Kidney (tissue), 14 donors: Measurements from ENCODE around the gene ABLIM1. TPM values are rescaled to one million over a fixed set of nuclear protein-coding genes. Genes with fewer than 3 reads are reported as not detected.

ENCODE experiments used
- DNase-seq, 5 donors: peaks; one replicate each; pipeline ENCODE4 v3.0.0-alpha.2; 2013 to 2020
- FAIRE-seq: peaks from 2 replicates; lab custom pipeline; 2012; peaks lifted over from hg19 to GRCh38; lab: Jason Lieb, UNC
- H3K27ac ChIP-seq, 2 donors: one replicate each; pipeline ENCODE4 v1.7.0; 2013; ENCODE audit warnings: low read depth in 2 of 2, low read length in 2 of 2, inconsistent platforms in 1 of 2
- H3K27me3 ChIP-seq: one replicate; pipeline ENCODE4 v1.7.1; 2013; ENCODE audit warnings: low read length, inconsistent platforms; ENCODE audit not compliant: control insufficient read depth, insufficient read depth
- H3K36me3 ChIP-seq, 3 donors: one replicate each; pipeline versions ENCODE4 v1.7.0 to v1.7.1; 2013; ENCODE audit warnings: low read length in 3 of 3, control low read depth in 1 of 3, inconsistent platforms in 1 of 3; ENCODE audit not compliant: insufficient read depth in 3 of 3, control insufficient read depth in 2 of 3
- H3K4me1 ChIP-seq, 3 donors: one replicate each; pipeline versions ENCODE4 v1.7.0 to v1.7.1; 2013; ENCODE audit warnings: low read length in 3 of 3, inconsistent platforms in 1 of 3, low read depth in 1 of 3; ENCODE audit not compliant: control insufficient read depth in 2 of 3, insufficient read depth in 2 of 3
- H3K4me3 ChIP-seq, 3 donors: one replicate each; pipeline versions ENCODE4 v1.7.0 to v1.8.1; 2013; ENCODE audit warnings: low read length in 3 of 3, control low read depth in 1 of 3, inconsistent platforms in 1 of 3
- H3K9ac ChIP-seq, 3 donors: one replicate each; pipeline versions ENCODE4 v1.7.0 to v1.7.1; 2013; ENCODE audit warnings: low read length in 3 of 3, control low read depth in 1 of 3, inconsistent platforms in 1 of 3
- H3K9me3 ChIP-seq, 3 donors: one replicate each; pipeline versions ENCODE4 v1.7.0 to v1.7.1; 2013; ENCODE audit warnings: low read length in 3 of 3, control low read depth in 1 of 3, inconsistent platforms in 1 of 3; ENCODE audit not compliant: control insufficient read depth in 2 of 3, insufficient read depth in 1 of 3
- intact Hi-C: fragments of 100-400 bp; cut with DNase I; formaldehyde crosslinking; loops from one replicate; pipeline ENCODE4 v1.11.1; 2022
- polyA plus RNA-seq: library from polyadenylated mRNA; stranded (reverse); fragments of 350-450 nt; fragmentation: Illumina TruSeq; extraction: RNeasy Lipid Tissue Mini Kit (QIAGEN cat#74804); gene quantifications from one replicate; pipeline ENCODE4 v1.2.3, GENCODE V29; 2014; ENCODE audit warnings: low read depth, low replicate concordance; ENCODE audit not compliant: insufficient read depth
- total RNA-seq: library from RNA; stranded (reverse); fragmentation: NEBNext Ultra II Directional; extraction: Animal tissue kit (Norgen Biotek cat#: 25700); gene quantifications from one replicate; pipeline ENCODE4 v1.2.1, GENCODE V29; 2021
- TF ChIP-seq, protein P1 (sequence below): IDR thresholded peaks from 3 replicates; pipeline ENCODE4 v1.5.1; 2012; ENCODE audit warnings: mild to moderate bottlenecking, moderate library complexity, borderline replicate concordance; ENCODE audit not compliant: insufficient read depth; ENCODE audit errors: extremely low read depth
- donor health status: control.
- donor health status: control.
- donor health status: control.
- donor health status: control.
- donor health status: control.
- donor health status: DM: yes; HTN: yes; CAD: no.
- donor health status: Normal renal cell carcinoma (clear cell type).

ABLIM1 gene
- total and polyA plus RNA-seq, 2 donors from 2014 or later: 32.3 to 158 TPM

DNA sequence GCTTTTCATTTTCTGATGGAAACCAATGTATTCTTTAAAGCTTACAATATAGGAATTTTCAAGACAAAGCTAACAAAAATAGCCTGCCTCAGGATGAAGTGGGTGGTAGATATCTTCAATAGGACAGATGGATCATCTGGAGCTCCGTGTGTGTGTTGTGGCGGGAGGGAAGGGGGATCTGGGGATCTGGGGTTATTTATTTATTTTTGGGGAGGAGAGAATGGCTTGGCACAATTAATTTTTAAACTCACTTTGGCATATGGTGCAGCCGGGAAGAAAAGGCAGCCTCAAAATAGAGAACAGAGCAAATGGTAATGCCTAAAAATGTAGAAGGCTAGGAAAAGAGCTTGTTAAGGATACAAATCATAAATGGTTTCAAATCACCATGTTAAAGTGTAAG is 11.6 kb upstream of the ABLIM1 start:
- H3K27me3 ChIP-seq: no peaks in the 10 kb centered on the region
- H3K9ac ChIP-seq: no peak overlapping the region
- TF ChIP-seq, protein P1, sequence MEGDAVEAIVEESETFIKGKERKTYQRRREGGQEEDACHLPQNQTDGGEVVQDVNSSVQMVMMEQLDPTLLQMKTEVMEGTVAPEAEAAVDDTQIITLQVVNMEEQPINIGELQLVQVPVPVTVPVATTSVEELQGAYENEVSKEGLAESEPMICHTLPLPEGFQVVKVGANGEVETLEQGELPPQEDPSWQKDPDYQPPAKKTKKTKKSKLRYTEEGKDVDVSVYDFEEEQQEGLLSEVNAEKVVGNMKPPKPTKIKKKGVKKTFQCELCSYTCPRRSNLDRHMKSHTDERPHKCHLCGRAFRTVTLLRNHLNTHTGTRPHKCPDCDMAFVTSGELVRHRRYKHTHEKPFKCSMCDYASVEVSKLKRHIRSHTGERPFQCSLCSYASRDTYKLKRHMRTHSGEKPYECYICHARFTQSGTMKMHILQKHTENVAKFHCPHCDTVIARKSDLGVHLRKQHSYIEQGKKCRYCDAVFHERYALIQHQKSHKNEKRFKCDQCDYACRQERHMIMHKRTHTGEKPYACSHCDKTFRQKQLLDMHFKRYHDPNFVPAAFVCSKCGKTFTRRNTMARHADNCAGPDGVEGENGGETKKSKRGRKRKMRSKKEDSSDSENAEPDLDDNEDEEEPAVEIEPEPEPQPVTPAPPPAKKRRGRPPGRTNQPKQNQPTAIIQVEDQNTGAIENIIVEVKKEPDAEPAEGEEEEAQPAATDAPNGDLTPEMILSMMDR: no peak
- H3K36me3 ChIP-seq: no peaks in the 10 kb centered on the region
- H3K4me3 ChIP-seq: no peak overlapping the region
- FAIRE-seq: no peak
- no peak overlapping the region for H3K27ac ChIP-seq
- DNase-seq: no peak
- no peaks in the 10 kb centered on the region for H3K9me3 ChIP-seq
- intact Hi-C loops: no loop called here
- peaks cover 0 to 2% (median 0%) of the 10 kb centered on the region in 3 donors for H3K4me1 ChIP-seq

DNA sequence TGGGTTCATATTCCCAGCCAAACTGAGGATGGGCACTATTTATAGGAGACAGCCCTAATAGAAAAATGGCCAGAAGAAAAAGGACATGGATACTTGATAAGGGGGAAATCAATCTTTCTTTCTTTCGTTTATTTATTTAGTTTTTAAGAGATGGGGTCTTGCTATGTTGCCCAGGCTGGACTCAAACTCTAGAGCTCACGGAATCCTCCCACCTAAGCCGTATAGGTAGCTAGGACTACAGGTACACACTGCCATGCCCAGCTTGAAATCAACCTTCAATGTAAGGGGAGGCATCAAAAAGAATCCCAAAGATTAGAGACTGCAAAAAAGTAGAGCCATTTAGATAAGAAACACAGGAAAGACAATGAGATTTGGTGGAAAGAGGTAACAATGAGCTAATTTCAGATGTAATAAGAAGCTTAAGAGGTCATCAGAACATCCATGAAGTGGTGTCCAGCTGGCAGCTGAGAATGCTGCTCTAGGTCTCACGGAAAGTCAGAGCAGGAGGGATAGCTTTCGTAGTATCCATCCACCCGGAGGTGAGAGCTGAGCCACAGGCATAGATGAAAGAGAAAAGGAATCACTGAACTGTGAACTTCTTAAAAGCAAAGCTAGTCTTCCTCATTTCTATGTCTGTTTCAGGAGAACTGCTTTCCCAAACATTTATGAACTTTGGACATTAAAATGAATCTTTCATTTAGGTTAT is 10.5 kb upstream of the ABLIM1 start:
- intact Hi-C loops: no loop called here
- no peak overlapping the region for H3K9ac ChIP-seq
- FAIRE-seq (no peak), DNase-seq (no peak)
- no peaks in the 10 kb centered on the region for H3K9me3 ChIP-seq
- no peaks in the 10 kb centered on the region for H3K36me3 ChIP-seq
- no peak overlapping the region for H3K27ac ChIP-seq
- TF ChIP-seq, protein P1: no peak
- H3K27me3 ChIP-seq: no peaks in the 10 kb centered on the region
- H3K4me1 ChIP-seq: peaks cover 0 to 6% (median 3%) of the 10 kb centered on the region in 3 donors
- H3K4me3 ChIP-seq: no peak overlapping the region

DNA sequence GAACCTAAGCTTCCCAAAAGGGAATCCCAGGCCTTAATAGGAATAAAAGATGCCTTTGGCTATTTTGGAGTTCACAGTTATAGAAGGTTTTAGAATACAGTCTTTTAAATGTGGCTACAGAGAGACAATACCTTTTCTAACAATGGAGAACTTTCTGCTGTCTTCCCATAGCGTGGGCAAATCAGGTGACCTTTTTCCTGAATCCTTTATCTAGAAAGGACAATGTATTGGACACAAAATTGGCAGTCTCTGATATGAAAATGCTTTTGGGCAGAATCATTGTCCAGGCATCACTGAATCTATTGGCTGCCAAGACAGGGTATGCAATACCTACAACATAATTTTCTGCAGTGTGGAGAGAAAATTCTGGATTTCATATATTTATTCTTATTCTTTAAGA is 7.8 kb upstream of the ABLIM1 start:
- intact Hi-C loops: no loop called here
- DNase-seq (no peak), FAIRE-seq (no peak)
- no peak overlapping the region for H3K4me3 ChIP-seq
- H3K27me3 ChIP-seq: no peaks in the 10 kb centered on the region
- peaks cover 0 to 17% (median 10%) of the 10 kb centered on the region in 3 donors for H3K4me1 ChIP-seq
- H3K9ac ChIP-seq: no peak overlapping the region
- H3K36me3 ChIP-seq: no peaks in the 10 kb centered on the region
- no peaks in the 10 kb centered on the region for H3K9me3 ChIP-seq
- H3K27ac ChIP-seq: no peak overlapping the region
- TF ChIP-seq, protein P1: no peak

DNA sequence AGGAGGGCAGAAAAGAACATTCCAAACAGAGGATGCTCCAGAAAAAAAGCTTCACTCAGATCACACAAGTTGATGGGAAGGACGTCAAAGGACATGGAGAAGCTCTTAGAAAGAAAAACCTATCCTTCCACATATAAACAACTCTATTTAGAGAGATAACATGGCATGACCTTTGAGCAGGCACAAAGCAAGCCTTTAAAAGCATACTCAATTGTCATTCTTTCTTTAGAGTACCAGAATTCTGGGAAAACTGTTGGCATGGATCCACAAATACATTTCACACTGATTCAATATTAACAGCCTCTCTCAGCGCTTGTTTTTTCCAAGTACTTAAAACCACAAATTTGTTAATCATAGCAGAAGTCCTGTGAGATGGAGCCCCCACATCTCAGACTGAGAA is 7.3 kb upstream of the ABLIM1 start:
- no peak overlapping the region for H3K27ac ChIP-seq
- no peaks in the 10 kb centered on the region for H3K9me3 ChIP-seq
- no peaks in the 10 kb centered on the region for H3K36me3 ChIP-seq
- H3K4me3 ChIP-seq: no peak overlapping the region
- FAIRE-seq (no peak), DNase-seq (no peak)
- intact Hi-C loops: no loop called here
- H3K27me3 ChIP-seq: no peaks in the 10 kb centered on the region
- peaks cover 0 to 17% (median 10%) of the 10 kb centered on the region in 3 donors for H3K4me1 ChIP-seq
- TF ChIP-seq, protein P1: no peak
- H3K9ac ChIP-seq: no peak overlapping the region
